ENCODE data around the gene PCDH18. TPM values are rescaled to one million over a fixed set of nuclear protein-coding genes. Genes with fewer than 3 reads are reported as not detected.

The PCDH18 gene
- total and polyA plus RNA-seq, 2 experiments from 2014 or later: 19.5 to 68.1 TPM

GRCh38 chr4:137531168-137531985 is 917 bp downstream of the PCDH18 start:
- Histone ChIP-seq H2AFZ (no peak overlapping the region), H3K27ac (ENCODE audit: low read depth) (no peak overlapping the region), H3F3A (replicated peaks; ENCODE audit: low read depth) (no peaks in the 10 kb centered on the region), H4K20me1 (replicated peaks; ENCODE audit: insufficient read depth) (peaks cover 15% of the 10 kb centered on the region), H3K36me3 (ENCODE audit: insufficient read depth) (peaks cover 31% of the 10 kb centered on the region), H3K27me3 (ENCODE audit: insufficient read depth) (no peaks in the 10 kb centered on the region), H3K4me3 (peak overlapping the region; percentile 80), H3K4me1 (ENCODE audit: insufficient read depth) (peaks cover 52% of the 10 kb centered on the region), H3K79me2 (replicated peaks; ENCODE audit: insufficient read depth) (peaks cover 59% of the 10 kb centered on the region), H3K9me2 (ENCODE audit: insufficient read depth) (no peaks in the 10 kb centered on the region), H3K4me2 (peak overlapping the region; percentile 77)
- H3K4me1 Mint-ChIP-seq: peaks cover 25% of the 10 kb centered on the region
- no peaks in the 10 kb centered on the region for H3K9me3 Mint-ChIP-seq
- ATAC-seq (no peak; the same call in 2 of the 3 replicates), DNase-seq (ENCODE audit: low spot score) (peak; percentile 35)
- H3K27ac Mint-ChIP-seq: no peak overlapping the region
- peaks cover 23% of the 10 kb centered on the region for H3K36me3 Mint-ChIP-seq (ENCODE audit: low read depth)
- peaks cover 2% of the 10 kb centered on the region for H3K27me3 Mint-ChIP-seq (ENCODE audit: insufficient read depth, low read depth, poor library complexity)
- no peak overlapping the region for H3K4me3 Mint-ChIP-seq
- no peak for TF ChIP-seq ZNF114 (CRISPR knock-in tag; IDR thresholded peaks at IDR 0.05)
- TF ChIP-seq CTCF (conservative IDR thresholded peaks at IDR 0.05; ENCODE audit: low read depth in 2 of 2): peak; percentile 54 to 67

GRCh38 chr4:137530176-137530575 is 2.1 kb downstream of the PCDH18 start:
- Mint-ChIP-seq H3K4me1 (peaks cover 19% of the 10 kb centered on the region), H3K4me3 (no peak overlapping the region), H3K36me3 (ENCODE audit: low read depth) (peaks cover 29% of the 10 kb centered on the region), H3K27ac (no peak overlapping the region), H3K27me3 (ENCODE audit: insufficient read depth, low read depth, poor library complexity) (peaks cover 2% of the 10 kb centered on the region), H3K9me3 (no peaks in the 10 kb centered on the region)
- H3K4me3 ChIP-seq: peak overlapping the region; percentile 80
- H2AFZ ChIP-seq: no peak overlapping the region
- DNase-seq (ENCODE audit: low spot score) (no peak), ATAC-seq (no peak)
- H3K36me3 ChIP-seq (ENCODE audit: insufficient read depth): peaks cover 36% of the 10 kb centered on the region
- H3F3A ChIP-seq (replicated peaks; ENCODE audit: low read depth): no peaks in the 10 kb centered on the region
- TF ChIP-seq JUNB (IDR thresholded peaks at IDR 0.05; ENCODE audit: unreplicated experiment): no peak
- TF ChIP-seq STAT1 (IDR thresholded peaks at IDR 0.05; ENCODE audit: unreplicated experiment): no peak
- TF ChIP-seq, protein P1, sequence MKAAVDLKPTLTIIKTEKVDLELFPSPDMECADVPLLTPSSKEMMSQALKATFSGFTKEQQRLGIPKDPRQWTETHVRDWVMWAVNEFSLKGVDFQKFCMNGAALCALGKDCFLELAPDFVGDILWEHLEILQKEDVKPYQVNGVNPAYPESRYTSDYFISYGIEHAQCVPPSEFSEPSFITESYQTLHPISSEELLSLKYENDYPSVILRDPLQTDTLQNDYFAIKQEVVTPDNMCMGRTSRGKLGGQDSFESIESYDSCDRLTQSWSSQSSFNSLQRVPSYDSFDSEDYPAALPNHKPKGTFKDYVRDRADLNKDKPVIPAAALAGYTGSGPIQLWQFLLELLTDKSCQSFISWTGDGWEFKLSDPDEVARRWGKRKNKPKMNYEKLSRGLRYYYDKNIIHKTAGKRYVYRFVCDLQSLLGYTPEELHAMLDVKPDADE (IDR thresholded peaks at IDR 0.05): no peak
- no peak for TF ChIP-seq REST (IDR thresholded peaks at IDR 0.05; ENCODE audit: unreplicated experiment)
- no peak overlapping the region for H3K27ac ChIP-seq (ENCODE audit: low read depth)
- peaks cover 40% of the 10 kb centered on the region for H3K4me1 ChIP-seq (ENCODE audit: insufficient read depth)
- H3K79me2 ChIP-seq (replicated peaks; ENCODE audit: insufficient read depth): peaks cover 64% of the 10 kb centered on the region
- H4K20me1 ChIP-seq (replicated peaks; ENCODE audit: insufficient read depth): peaks cover 15% of the 10 kb centered on the region
- H3K9me2 ChIP-seq (ENCODE audit: insufficient read depth): no peaks in the 10 kb centered on the region
- peak overlapping the region; percentile 77 for H3K4me2 ChIP-seq
- no peaks in the 10 kb centered on the region for H3K27me3 ChIP-seq (ENCODE audit: insufficient read depth)
